Small intestine (tissue), 7 donors: Measurements from ENCODE around the gene BCO2. TPM values are rescaled to one million over a fixed set of nuclear protein-coding genes. Genes with fewer than 3 reads are reported as not detected.
"Not testable (repeated sequence)": the region's sequence is repeated elsewhere in the genome, so short reads cannot be mapped to it uniquely, and the experiment has no call there.

Source experiments
- DNase-seq, 2 donors: peaks; one replicate each; pipeline versions ENCODE4 v3.0.0 to v3.0.0-alpha.2; 2013
- FAIRE-seq: peaks from 2 replicates; lab custom pipeline; 2012; peaks lifted over from hg19 to GRCh38; lab: Jason Lieb, UNC
- H3K27ac ChIP-seq, 3 donors: one replicate each; pipeline ENCODE4 v1.5.1; 2013; ENCODE audit warnings: low read length in 2 of 3, mild to moderate bottlenecking in 2 of 3, control low read depth in 1 of 3, inconsistent platforms in 1 of 3, low read depth in 1 of 3, moderate library complexity in 1 of 3
- H3K27me3 ChIP-seq, 3 donors: one replicate each; pipeline ENCODE4 v1.6.1; 2013; ENCODE audit warnings: low read length in 3 of 3, inconsistent platforms in 1 of 3; ENCODE audit not compliant: control insufficient read depth in 3 of 3, insufficient read depth in 3 of 3
- H3K36me3 ChIP-seq, 3 donors: one replicate each; pipeline ENCODE4 v1.6.1; 2013; ENCODE audit warnings: low read length in 3 of 3, inconsistent platforms in 1 of 3, low read depth in 1 of 3, mild to moderate bottlenecking in 1 of 3, moderate library complexity in 1 of 3; ENCODE audit not compliant: control insufficient read depth in 3 of 3, insufficient read depth in 2 of 3
- H3K4me1 ChIP-seq, 3 donors: one replicate each; pipeline ENCODE4 v1.6.1; 2013; ENCODE audit warnings: low read length in 2 of 3, inconsistent platforms in 1 of 3, low read depth in 1 of 3, mild to moderate bottlenecking in 1 of 3, moderate library complexity in 1 of 3; ENCODE audit not compliant: control insufficient read depth in 3 of 3, insufficient read depth in 2 of 3
- H3K4me3 ChIP-seq, 3 donors: one replicate each; pipeline ENCODE4 v1.5.1; 2013; ENCODE audit warnings: low read length in 3 of 3, control low read depth in 1 of 3, inconsistent platforms in 1 of 3, low read depth in 1 of 3, mild to moderate bottlenecking in 1 of 3, moderate library complexity in 1 of 3
- H3K9me3 ChIP-seq, 2 donors: one replicate each; pipeline ENCODE4 v1.6.1; 2013; ENCODE audit warnings: low read depth in 1 of 2, low read length in 1 of 2; ENCODE audit not compliant: control insufficient read depth in 2 of 2, insufficient read depth in 1 of 2
- WGBS, 3 donors: extraction: QIAGEN DNeasy Blood & Tissue Kit; methylation state at CpG; one replicate each; pipeline ENCODE4 v1.1.7; 2013; 5-methylcytosine and 5-hydroxymethylcytosine counted together
- polyA plus RNA-seq, 4 donors: library from polyadenylated mRNA; stranded (reverse) in 3 of 4; unstranded in 1 of 4; fragments of 200-250 nt in 3 of 4; fragments of 120-200 nt in 1 of 4; gene quantifications; one replicate each; pipeline versions ENCODE4 v1.2.1 to v1.2.3, GENCODE V29; 2013
- donor health status: healthy with polysubstance abuse.
- donor health status: control.
- donor health status: control.
- donor health status: Bipolar disorder and iron deficiency.
- donor health status: healthy.

Gene BCO2
- polyA plus RNA-seq, 4 donors = 1.1 to 11.6 (median 7.6) TPM

- Histone ChIP-seq H3K9me3 (no peaks in the 10 kb centered on the region), H3K36me3 (no peaks in the 10 kb centered on the region), H3K4me1 (peaks cover 0 to 4% (median 0%) of the 10 kb centered on the region in 3 donors), H3K4me3 (no peak overlapping the region), H3K27me3 (no peaks in the 10 kb centered on the region), H3K27ac (no peak overlapping the region)
- 92 to 100% (median 98%) methylated on average over 2 of the region's 2 CpGs for WGBS, 3 donors
- FAIRE-seq (no peak), DNase-seq (no peak)
Measured at GRCh38 chr11:112196519-112197087, 21.3 kb downstream of the BCO2 start.

GRCh38 chr11:112199101-112199500 lies 23.8 kb downstream of the BCO2 start:
- not testable (repeated sequence) for FAIRE-seq, H3K27ac ChIP-seq, H3K4me1 ChIP-seq, H3K9me3 ChIP-seq, H3K36me3 ChIP-seq, H3K27me3 ChIP-seq, DNase-seq, H3K4me3 ChIP-seq
- 69 to 80% (median 74%) methylated on average over 4 of the region's 4 CpGs for WGBS, 3 donors

- Histone ChIP-seq H3K9me3 (no peaks in the 10 kb centered on the region), H3K27ac (no peak overlapping the region), H3K27me3 (no peaks in the 10 kb centered on the region), H3K4me1 (peaks cover 0 to 4% (median 0%) of the 10 kb centered on the region in 3 donors), H3K36me3 (no peaks in the 10 kb centered on the region), H3K4me3 (no peak overlapping the region)
- DNase-seq (no peak), FAIRE-seq (no peak)
- WGBS, 3 donors = 34 to 51% (median 38%) methylated on average over 2 of the region's 2 CpGs
Measured at GRCh38 chr11:112200252-112200651, 24.9 kb downstream of the BCO2 start.

GRCh38 chr11:112206071-112206470 lies 30.8 kb downstream of the BCO2 start:
- no peak for FAIRE-seq
- DNase-seq = no peak
- H3K27me3 ChIP-seq = no peaks in the 10 kb centered on the region
- H3K4me3 ChIP-seq = no peak overlapping the region
- no peaks in the 10 kb centered on the region for H3K9me3 ChIP-seq
- 93 to 97% (median 95%) methylated on average over 22 to 23 of the region's 23 CpGs for WGBS, 3 donors
- no peak overlapping the region for H3K27ac ChIP-seq
- peaks cover 0 to 3% (median 0%) of the 10 kb centered on the region in 3 donors for H3K36me3 ChIP-seq
- no peaks in the 10 kb centered on the region for H3K4me1 ChIP-seq

- H3K27me3 ChIP-seq = no peaks in the 10 kb centered on the region
- no peak for FAIRE-seq
- H3K4me1 ChIP-seq = no peaks in the 10 kb centered on the region
- H3K36me3 ChIP-seq = peaks cover 0 to 3% (median 0%) of the 10 kb centered on the region in 3 donors
- no peaks in the 10 kb centered on the region for H3K9me3 ChIP-seq
- no peak overlapping the region for H3K27ac ChIP-seq
- DNase-seq = no peak
- H3K4me3 ChIP-seq = no peak overlapping the region
- WGBS, 3 donors = 77 to 84% (median 80%) methylated on average over 1 of the region's 1 CpG
Measured at GRCh38 chr11:112210890-112211289, 35.6 kb downstream of the BCO2 start.

- FAIRE-seq (no peak), DNase-seq (no peak)
- H3K4me3 ChIP-seq = no peak overlapping the region
- no peak overlapping the region for H3K27ac ChIP-seq
- no peaks in the 10 kb centered on the region for H3K27me3 ChIP-seq
- no peaks in the 10 kb centered on the region for H3K9me3 ChIP-seq
- WGBS, 3 donors = 39 to 58% (median 47%) methylated on average over 2 of the region's 2 CpGs
- no peaks in the 10 kb centered on the region for H3K36me3 ChIP-seq
- H3K4me1 ChIP-seq = no peaks in the 10 kb centered on the region
Measured at GRCh38 chr11:112211536-112211935, 36.2 kb downstream of the BCO2 start.

GRCh38 chr11:112212290-112212689 lies 37.0 kb downstream of the BCO2 start:
- no peak for DNase-seq

GRCh38 chr11:112212710-112213109 lies 37.4 kb downstream of the BCO2 start:
- no peaks in the 10 kb centered on the region for H3K9me3 ChIP-seq

More at GRCh38 chr11:112212290-112212689, 37.0 kb downstream of the BCO2 start:
- H3K9me3 ChIP-seq = no peaks in the 10 kb centered on the region
- no peaks in the 10 kb centered on the region for H3K36me3 ChIP-seq
- H3K4me1 ChIP-seq = peaks cover 0 to 2% (median 0%) of the 10 kb centered on the region in 3 donors
- WGBS, 3 donors = 86 to 94% (median 93%) methylated on average over 3 of the region's 3 CpGs
- FAIRE-seq = no peak
- H3K27me3 ChIP-seq = no peaks in the 10 kb centered on the region
- H3K4me3 ChIP-seq = no peak overlapping the region
- H3K27ac ChIP-seq = no peak overlapping the region

GRCh38 chr11:112213753-112214152 lies 38.4 kb downstream of the BCO2 start:
- H3K36me3 ChIP-seq = no peaks in the 10 kb centered on the region
- FAIRE-seq = no peak
- WGBS, 3 donors = 84 to 94% (median 89%) methylated on average over 4 of the region's 4 CpGs

More at GRCh38 chr11:112212710-112213109, 37.4 kb downstream of the BCO2 start:
- DNase-seq (no peak), FAIRE-seq (no peak)
- Histone ChIP-seq H3K36me3 (no peaks in the 10 kb centered on the region), H3K27me3 (no peaks in the 10 kb centered on the region), H3K27ac (no peak overlapping the region), H3K4me3 (no peak overlapping the region), H3K4me1 (peaks cover 0 to 2% (median 0%) of the 10 kb centered on the region in 3 donors)

More at GRCh38 chr11:112213753-112214152, 38.4 kb downstream of the BCO2 start:
- Histone ChIP-seq H3K27me3 (no peaks in the 10 kb centered on the region), H3K9me3 (no peaks in the 10 kb centered on the region), H3K4me3 (no peak overlapping the region), H3K27ac (no peak overlapping the region), H3K4me1 (peaks cover 0 to 2% (median 0%) of the 10 kb centered on the region in 3 donors)
- DNase-seq = no peak
